Activated naive CD4-positive, alpha-beta T cell treated with anti-CD3 and anti-CD28 coated beads, Interleukin-2, amount 50 U/mL, for 72 hours (primary cell): Measurements from ENCODE around the gene TANGO2. TPM values are rescaled to one million over a fixed set of nuclear protein-coding genes. Genes with fewer than 3 reads are reported as not detected.

Experiments used
- ATAC-seq, 2 donors: fragments of 150-1000 bp; cut with Tn5 transposase; 2 replicates each; pipeline ENCODE4 v1.10.0; 2021; ENCODE audit warnings: mild to moderate bottlenecking in 2 of 2, moderate library complexity in 2 of 2
- DNase-seq, 2 donors: peaks; one replicate each; pipeline ENCODE4 v3.0.0; 2021 to 2022; ENCODE audit warnings: low spot score in 2 of 2
- H3K27ac Mint-ChIP-seq, 2 donors: one replicate each; pipeline ENCODE4 v1.8.0; 2022; ENCODE audit warnings: mild to moderate bottlenecking in 2 of 2, mixed read lengths in 2 of 2
- H3K36me3 Mint-ChIP-seq, 2 donors: one replicate each; pipeline ENCODE4 v1.8.0; 2022; ENCODE audit warnings: mixed read lengths in 2 of 2
- H3K9me3 Mint-ChIP-seq, 2 donors: one replicate each; pipeline ENCODE4 v1.8.0; 2022; ENCODE audit warnings: mixed read lengths in 2 of 2
- total RNA-seq, 2 donors: library from RNA; stranded (reverse); gene quantifications; one replicate each; pipeline ENCODE4 v1.2.3, GENCODE V29; 2022

Gene TANGO2
- total RNA-seq, 2 donors from 2014 or later: 19.1 to 19.3 TPM

DNA sequence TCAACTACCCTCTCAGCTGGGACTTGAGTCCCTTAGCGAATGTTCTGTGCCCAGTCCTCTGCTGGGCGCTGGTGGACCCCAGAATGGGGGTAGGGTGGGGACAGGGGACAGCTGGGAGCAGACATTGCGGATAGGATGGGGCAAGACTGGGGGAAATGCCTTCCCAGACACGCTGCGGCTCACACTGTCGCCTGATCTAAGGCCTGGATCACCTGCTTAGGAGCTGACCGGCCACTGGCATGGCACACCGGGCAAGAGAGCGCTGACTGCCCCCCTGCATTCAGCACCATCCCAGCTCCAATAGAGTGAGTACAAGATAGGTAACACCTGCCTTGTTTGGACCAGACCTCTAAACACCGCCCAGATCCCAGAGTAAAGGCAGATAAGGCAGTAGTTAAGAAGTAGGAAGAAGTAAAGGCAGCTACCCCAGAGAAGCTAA is 5.7 kb upstream of the TANGO2 start:
- DNase-seq (no peak), ATAC-seq (no peak)
- Mint-ChIP-seq H3K36me3 (no peaks in the 10 kb centered on the region), H3K27ac (no peak overlapping the region), H3K9me3 (no peaks in the 10 kb centered on the region)

DNA sequence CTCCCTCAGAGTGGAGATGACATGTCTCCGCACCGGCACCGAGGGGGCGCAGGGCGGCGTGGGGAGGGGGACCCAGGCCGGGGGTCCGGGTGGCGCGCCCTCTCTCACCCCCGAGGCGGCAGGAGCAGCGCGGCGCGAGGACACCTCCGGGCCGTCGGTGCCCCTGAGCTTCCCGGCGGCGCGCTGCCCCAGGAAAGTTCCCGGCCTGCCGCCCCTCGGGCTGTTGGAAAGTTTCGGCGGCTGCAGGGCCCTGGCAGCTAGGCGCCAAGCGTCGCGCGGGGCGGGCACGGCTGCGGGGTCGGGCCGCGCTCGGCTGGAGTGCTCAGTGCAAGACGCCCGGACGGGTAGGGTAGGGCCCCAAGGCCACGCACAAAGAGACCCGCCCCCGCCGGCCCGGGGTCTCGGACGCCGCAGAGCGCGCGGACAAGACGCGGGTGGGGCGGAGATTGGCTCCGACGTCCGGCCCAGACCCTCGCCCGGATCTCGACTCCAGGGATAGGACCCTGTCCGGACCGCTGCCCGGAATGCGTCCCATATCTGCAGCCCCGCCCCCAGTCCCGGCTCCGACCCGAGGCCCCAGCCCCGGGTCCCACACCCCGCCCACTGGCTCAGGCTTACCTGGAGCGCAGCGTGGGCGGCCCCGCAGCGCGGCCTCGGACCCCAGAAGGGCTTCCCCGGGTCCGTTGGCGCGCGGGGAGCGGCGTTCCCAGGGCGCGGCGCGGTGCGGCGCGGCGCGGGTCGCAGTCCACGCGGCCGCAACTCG is 4.8 kb upstream of the TANGO2 start:
- no peak overlapping the region for H3K27ac Mint-ChIP-seq
- ATAC-seq (no peak), DNase-seq (no peak)
- no peaks in the 10 kb centered on the region for H3K9me3 Mint-ChIP-seq
- H3K36me3 Mint-ChIP-seq: peaks cover 0 to 1% of the 10 kb centered on the region in 2 donors

DNA sequence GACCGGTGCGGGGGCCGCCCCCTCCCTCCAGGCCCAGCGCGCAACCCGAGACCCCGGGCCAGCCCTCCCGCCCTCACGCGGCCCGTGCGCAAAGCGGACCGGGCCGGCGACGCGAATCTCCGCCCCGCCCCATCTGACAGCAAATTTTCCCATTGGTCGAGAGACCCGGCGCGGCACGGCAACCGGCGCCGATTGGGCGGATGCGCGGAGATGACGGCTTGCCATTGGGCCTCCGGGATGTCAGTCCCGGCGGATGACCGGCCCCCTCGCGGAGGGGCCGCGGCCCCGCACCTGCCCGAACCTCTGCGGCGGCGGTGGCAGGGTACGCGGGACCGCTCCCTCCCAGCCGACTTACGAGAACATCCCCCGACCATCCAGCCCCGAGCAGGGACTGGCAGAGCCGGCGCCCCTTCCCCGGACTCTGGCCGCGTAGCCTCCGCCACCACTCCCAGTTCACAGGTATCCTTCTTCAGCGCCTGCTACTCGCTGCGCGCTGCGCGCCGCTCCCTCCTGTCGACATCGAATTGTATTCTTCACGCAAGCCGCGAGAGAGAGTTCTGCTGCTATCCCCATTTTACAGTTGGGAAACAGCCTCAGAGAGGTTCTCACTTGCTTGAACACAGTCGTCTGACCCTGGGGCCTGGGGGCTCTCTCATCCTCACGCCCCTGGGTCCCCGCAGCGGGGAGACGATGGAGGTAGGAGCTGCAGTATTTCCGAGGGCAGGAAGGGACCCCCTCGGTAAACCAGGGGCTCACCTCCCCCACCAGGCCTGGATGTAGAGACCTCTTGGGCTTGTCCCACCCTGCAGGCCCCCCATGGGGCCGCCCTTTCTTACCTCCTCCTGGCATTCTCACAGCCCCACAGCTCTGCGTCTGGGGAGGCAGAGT is 3.9 kb upstream of the TANGO2 start, which contains the start of gene ARVCF:
TSS of gene ARVCF (minus strand) at position 90 of the 888 bp plus-strand sequence. CDS start 26,029 bp downstream, outside the sequence.
- Mint-ChIP-seq H3K9me3 (no peaks in the 10 kb centered on the region), H3K27ac (no peak within 1 kb of the TSS), H3K36me3 (peaks cover 0 to 9% of the 10 kb centered on the region in 2 donors)
- DNase-seq: peak; percentile 92 to 96
- peak; percentile 64 to 72 for ATAC-seq

GRCh38 chr22:20017622-20017958 is 3.3 kb upstream of the TANGO2 start:
- ATAC-seq (no peak), DNase-seq (no peak)
- H3K9me3 Mint-ChIP-seq: no peaks in the 10 kb centered on the region
- no peak overlapping the region for H3K27ac Mint-ChIP-seq
- H3K36me3 Mint-ChIP-seq: peaks cover 0 to 10% of the 10 kb centered on the region in 2 donors

DNA sequence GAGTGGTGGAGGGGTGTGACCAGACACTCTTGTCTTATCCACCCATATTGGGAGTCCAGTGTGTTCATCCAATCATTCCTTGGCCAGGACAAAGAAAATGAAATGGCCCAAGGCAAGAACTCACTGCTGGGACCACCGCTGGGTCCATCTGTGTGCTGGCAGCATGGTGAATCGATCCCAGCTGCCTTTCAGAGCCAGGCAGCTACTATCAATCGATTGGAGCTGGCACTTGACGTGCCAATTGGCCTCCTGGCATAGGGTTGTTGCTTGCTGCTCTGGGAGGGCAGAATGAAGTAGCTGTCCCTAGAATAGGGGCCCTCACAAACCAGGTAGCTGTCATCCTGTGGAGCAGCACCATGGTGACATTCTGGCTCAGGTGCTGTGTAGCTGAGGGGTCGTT is 2.9 kb upstream of the TANGO2 start:
- no peaks in the 10 kb centered on the region for H3K9me3 Mint-ChIP-seq
- no peak overlapping the region for H3K27ac Mint-ChIP-seq
- peaks cover 0 to 10% of the 10 kb centered on the region in 2 donors for H3K36me3 Mint-ChIP-seq
- no peak for ATAC-seq
- DNase-seq: no peak

DNA sequence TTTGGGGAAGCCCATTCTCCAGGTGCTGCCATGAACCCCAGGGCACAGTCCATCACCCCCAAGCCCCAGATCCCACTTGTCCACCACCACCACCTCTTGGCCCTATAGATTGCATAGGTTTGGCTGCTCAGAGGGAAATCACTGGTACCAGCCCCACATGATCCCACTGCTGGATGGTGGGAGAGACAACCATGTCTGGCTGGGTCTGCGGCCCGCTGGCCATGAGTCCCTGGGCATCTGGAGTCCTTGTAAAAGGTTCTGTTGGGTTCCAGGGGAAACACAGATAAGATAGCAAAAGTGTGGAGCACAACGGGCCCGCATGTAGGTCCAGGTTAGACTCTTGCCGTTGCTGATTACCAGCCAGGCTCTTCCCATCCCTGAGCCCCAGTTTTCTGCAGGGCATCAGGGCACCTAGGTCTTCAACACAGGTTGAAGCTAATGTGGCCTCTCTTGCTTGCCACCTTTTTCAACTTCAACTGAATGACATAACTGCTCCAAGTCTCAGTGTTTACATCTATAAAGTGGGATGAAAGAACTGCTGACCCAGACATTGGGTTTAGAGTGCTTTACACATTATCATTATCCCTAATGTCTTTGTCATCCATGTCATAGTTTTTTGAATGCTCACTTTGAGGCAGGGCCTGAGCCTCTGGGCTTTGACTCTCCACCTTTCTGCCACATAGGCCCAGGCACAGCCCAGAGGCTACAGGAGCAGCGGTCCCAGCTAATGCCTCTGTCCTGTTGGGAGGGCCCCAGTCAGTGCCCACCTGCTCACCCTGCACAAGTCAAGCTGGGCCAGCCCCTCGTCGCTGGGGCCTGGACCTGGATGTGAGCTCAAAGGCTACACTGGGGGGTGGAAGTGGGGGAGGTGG is 1.0 kb upstream of the TANGO2 start:
- Mint-ChIP-seq H3K27ac (peak overlapping the region in 1 of 2 donors; percentile 93), H3K36me3 (peaks cover 0 to 10% of the 10 kb centered on the region in 2 donors), H3K9me3 (no peaks in the 10 kb centered on the region)
- ATAC-seq (no peak), DNase-seq (no peak)

GRCh38 chr22:20021196-20022181 is 579 bp downstream of the TANGO2 start:
- DNase-seq (no peak), ATAC-seq (peak in 1 of 2 donors; percentile 28)
- Mint-ChIP-seq H3K36me3 (peaks cover 0 to 10% of the 10 kb centered on the region in 2 donors), H3K9me3 (no peaks in the 10 kb centered on the region), H3K27ac (peak overlapping the region; percentile 92 to 93)

DNA sequence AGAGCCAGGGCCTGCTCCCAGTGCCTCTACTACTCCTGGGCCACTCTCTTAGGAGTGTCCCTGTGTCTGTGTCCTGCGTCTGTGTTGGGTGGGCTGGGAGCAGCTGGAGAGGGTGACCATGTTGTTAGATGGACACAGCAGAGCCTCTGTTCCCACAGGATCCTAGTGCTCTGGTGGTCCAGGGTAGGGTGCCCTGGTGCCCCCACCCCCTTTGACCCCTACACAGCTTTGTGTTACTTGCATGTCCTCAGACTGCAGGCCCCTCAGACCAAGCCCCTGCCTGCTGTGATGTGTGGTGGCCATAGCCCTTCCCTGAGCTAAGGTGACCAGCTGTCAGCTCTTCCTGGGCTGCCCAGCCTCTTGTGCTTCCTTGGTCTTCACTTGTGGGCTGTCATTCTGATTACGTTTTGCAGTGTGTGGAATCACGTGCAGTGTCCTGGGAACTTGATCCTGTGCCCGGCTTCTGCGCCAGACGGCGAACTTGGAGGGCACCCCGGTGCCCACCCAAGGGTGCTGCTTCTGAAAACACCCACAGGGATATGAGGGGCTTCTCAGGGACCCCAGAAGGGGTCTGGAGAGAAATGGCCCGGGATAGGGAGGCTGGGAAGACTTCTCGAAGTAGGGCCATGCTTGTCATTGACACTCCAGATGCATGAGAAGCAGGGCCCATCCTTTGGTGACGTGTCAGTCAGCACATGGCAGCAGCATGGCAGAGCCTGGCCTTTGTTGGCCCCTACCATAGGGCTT is 1.5 kb downstream of the TANGO2 start:
- no peak for DNase-seq
- peaks cover 0 to 10% of the 10 kb centered on the region in 2 donors for H3K36me3 Mint-ChIP-seq

DNA sequence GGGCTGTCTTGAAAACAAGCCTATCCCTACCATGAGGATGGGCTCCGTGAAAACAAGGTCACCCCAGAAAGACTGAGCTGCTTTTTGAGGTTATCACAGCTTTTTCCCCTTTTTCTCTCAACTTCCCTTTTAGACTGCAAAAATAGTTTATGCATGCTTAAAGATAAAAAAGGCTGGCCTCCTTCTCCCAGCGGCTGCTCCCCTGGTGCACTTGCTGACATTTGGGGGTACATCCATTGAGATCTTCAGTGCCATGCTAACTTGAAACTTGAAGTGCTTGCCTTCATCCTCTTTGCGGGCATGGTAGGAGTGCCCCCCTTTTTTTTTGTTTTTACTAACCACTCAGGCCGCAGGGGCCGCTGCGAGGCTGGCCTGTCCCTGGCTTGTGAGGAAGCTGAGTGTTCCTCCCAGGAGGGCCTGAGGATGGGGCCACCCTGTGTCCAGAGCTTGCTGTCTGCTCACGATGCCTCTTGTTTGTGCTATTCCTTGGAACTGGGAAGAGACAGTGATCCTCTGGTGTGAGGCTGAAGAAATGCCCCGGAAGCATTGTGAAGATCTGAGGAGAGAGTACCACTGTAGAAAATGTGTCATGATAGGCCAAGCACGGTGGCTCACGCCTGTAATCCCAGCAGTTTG is 2.2 kb downstream of the TANGO2 start:
- Mint-ChIP-seq H3K9me3 (no peaks in the 10 kb centered on the region), H3K36me3 (peaks cover 0 to 10% of the 10 kb centered on the region in 2 donors), H3K27ac (peak overlapping the region in 1 of 2 donors; percentile 44)
- DNase-seq: no peak
- ATAC-seq: no peak

More for the DNA sequence above, 1.5 kb downstream of the TANGO2 start:
- peak overlapping the region; percentile 92 to 93 for H3K27ac Mint-ChIP-seq
- H3K9me3 Mint-ChIP-seq: no peaks in the 10 kb centered on the region
- no peak for ATAC-seq

GRCh38 chr22:20024225-20024624 is 3.3 kb downstream of the TANGO2 start:
- DNase-seq: no peak
- ATAC-seq: no peak
- H3K36me3 Mint-ChIP-seq: peaks cover 0 to 10% of the 10 kb centered on the region in 2 donors
- no peaks in the 10 kb centered on the region for H3K9me3 Mint-ChIP-seq
- no peak overlapping the region for H3K27ac Mint-ChIP-seq

GRCh38 chr22:20024650-20025397 is 3.9 kb downstream of the TANGO2 start:
- Mint-ChIP-seq H3K9me3 (no peaks in the 10 kb centered on the region), H3K36me3 (peaks cover 0 to 10% of the 10 kb centered on the region in 2 donors), H3K27ac (no peak overlapping the region)
- ATAC-seq (no peak), DNase-seq (no peak)

DNA sequence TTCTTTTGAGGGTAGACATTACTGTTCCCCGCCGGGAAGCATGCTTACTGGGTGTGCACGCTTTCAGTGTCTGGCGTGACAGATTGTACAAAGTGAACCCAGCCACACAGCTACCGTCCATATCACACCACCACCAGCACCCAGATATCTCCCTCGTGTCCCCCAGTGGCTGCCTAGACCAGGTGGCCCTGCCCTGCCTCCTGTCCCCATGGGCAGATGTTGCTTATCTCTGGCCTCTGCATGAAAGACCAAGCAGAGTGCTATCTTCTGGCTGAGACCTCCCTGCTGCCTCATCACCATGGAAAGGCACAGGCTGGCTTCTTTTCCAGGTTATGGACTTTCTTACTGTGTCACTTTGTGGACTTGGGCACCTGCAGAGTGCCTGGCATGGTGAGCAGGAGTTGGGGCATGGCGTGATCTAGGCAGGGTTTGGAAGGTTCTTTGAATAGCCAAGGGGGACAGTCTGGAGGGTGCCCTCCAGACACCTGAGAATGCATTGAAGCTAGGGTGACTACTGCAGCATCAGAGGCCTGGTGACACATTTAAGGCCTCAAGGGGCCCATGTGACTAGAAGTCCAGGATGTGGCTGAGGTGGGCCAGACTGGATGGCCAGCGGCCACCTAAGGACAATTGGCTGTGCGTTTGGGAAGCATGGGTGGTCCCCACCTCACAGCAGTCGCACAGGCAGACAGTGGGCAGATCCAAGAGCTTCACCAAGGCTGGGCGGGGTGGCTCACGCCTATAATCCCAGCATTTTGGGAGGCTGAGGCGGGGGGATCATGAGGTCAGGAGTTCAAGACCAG is 4.7 kb downstream of the TANGO2 start:
- H3K36me3 Mint-ChIP-seq: peaks cover 0 to 10% of the 10 kb centered on the region in 2 donors
- no peaks in the 10 kb centered on the region for H3K9me3 Mint-ChIP-seq
- DNase-seq (no peak), ATAC-seq (no peak)
- peak overlapping the region in 1 of 2 donors; percentile 2 for H3K27ac Mint-ChIP-seq

DNA sequence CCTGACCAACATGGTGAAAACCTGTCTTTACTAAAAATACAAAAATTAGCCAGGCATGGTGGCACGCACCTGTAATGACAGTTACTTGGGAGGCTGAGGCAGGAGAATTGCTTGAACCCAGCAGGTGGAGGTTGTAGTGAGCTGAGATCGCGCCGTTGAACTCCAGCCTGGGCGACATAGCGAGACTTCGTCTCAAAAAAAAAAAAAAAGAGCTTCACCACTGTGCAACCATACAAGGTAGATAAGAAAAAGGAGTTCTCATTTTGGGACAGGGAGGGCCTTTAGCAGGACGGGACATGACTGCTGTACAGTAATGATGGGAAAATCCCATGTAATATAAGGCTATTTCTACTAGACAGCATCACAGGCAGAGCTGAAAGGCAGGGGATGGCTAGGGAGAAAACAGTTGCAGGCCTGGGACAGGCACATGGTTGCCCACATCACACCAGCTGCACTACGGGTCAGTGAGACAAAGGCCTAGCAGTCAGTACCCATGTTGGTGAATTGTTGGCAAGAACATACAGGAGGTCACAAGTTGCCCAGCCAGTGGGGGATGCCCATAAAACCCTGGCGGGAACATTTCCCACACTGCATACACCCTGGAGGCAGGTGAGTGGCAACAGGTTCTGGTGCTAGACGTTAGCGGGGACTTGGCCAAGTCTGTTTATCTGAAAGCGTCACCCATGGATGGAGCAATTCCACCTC is 5.4 kb downstream of the TANGO2 start:
- Mint-ChIP-seq H3K36me3 (peaks cover 0 to 6% of the 10 kb centered on the region in 2 donors), H3K27ac (no peak overlapping the region), H3K9me3 (no peaks in the 10 kb centered on the region)
- ATAC-seq (no peak), DNase-seq (no peak)
